Left lung (tissue), 10 donors: ENCODE data around the gene PCSK1. TPM values are rescaled to one million over a fixed set of nuclear protein-coding genes. Genes with fewer than 3 reads are reported as not detected.

Source experiments
- ATAC-seq: fragments of 200-7000 bp; cut with Tn5 transposase; one replicate; pipeline ENCODE4 v1.9.1; 2020; ENCODE audit warnings: moderate library complexity
- DNase-seq, 4 donors: peaks; one replicate each; pipeline ENCODE4 v3.0.0-alpha.2; 2013 to 2020
- H3K27ac ChIP-seq, 2 donors: fragments of 200-600 bp; sonication (generic) in 1 of 2; one replicate each; pipeline versions ENCODE4 v1.5.0 to v1.8.0; 2020 to 2021
- H3K27me3 ChIP-seq, 2 donors: fragments of 200-600 bp; sonication (generic) in 1 of 2; one replicate each; pipeline versions ENCODE4 v1.5.0 to v1.8.0; 2020 to 2021
- H3K36me3 ChIP-seq, 2 donors: fragments of 200-600 bp; sonication (generic) in 1 of 2; one replicate each; pipeline versions ENCODE4 v1.5.0 to v1.8.0; 2020 to 2021
- H3K4me1 ChIP-seq, 2 donors: fragments of 200-600 bp; one replicate each; pipeline ENCODE4 v1.8.0; 2021
- H3K4me3 ChIP-seq, 2 donors: fragments of 200-600 bp; sonication (generic) in 1 of 2; one replicate each; pipeline versions ENCODE4 v1.5.0 to v1.8.0; 2020 to 2021; ENCODE audit warnings: mild to moderate bottlenecking in 1 of 2
- H3K9me3 ChIP-seq, 2 donors: fragments of 200-600 bp; sonication (generic) in 1 of 2; one replicate each; pipeline versions ENCODE4 v1.5.0 to v1.8.0; 2020 to 2021
- intact Hi-C, 2 donors: fragments of 100-400 bp; cut with DNase I; formaldehyde crosslinking; loops; one replicate each; pipeline versions ENCODE4 v1.11.2 to v1.14.2; 2022
- polyA plus RNA-seq, 6 donors: library from polyadenylated mRNA; unstranded; fragments of 120-200 nt; gene quantifications; one replicate each; pipeline ENCODE4 v1.2.1, GENCODE V29; 2013; ENCODE audit not compliant: insufficient read length in 6 of 6
- total RNA-seq, 2 donors: library from RNA; stranded (reverse); fragmentation: NEBNext Ultra II Directional; extraction: Animal tissue kit (Norgen Biotek cat#: 25700); gene quantifications; one replicate each; pipeline ENCODE4 v1.2.1, GENCODE V29; 2021
- TF ChIP-seq, protein P1 (sequence below), 2 donors: fragments of 200-600 bp; sonication (generic) in 1 of 2; IDR thresholded peaks; one replicate each; pipeline versions ENCODE4 v1.5.0 to v1.8.0; 2021; ENCODE audit warnings: antibody characterized with exemption in 2 of 2
- donor health status: DM: no; HTN: yes; CAD: no.
- donor health status: DM: no; HTN: no; CAD: no.

The PCSK1 gene
- total and polyA plus RNA-seq, 8 donors: 0.15 to 0.93 (median 0.50) TPM

DNA sequence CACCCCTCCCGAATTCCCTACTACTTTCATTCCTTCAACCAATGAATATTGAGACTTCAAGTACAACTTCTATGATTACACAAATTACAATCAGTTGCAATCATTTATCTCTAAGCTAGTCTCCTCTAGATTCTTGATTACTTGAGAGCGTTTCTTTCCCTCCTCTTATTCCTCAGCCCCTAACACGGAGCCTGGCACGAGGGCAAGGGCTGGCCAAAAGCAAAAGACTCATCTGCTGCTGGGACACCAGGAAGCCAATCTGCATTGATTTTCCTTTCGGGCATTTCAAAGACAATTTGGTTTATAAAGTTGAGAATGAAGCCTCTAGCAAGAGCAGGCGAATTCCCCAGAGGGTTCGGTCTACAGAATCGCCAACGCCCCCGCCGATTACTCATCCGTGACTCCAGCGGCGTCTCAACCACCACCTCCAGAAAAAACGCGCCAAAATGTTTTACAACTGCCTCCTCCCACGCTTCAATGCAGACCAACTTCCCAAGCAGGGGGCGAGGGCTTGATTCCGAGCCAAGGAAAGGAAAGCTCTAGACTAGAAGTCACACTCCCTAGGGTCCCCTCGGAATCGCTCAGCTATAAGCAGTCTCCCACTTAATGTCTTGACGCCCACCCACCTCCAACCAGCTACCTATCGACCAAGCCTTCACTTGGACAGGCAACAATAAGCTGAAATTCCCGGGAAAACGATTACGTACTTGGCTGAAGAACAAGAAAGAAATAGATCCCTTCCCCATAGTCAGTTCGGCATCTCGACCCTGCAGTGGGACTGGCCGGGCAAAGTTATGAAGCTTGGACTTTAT lies 1.5 kb downstream of the PCSK1 start:
- ATAC-seq (no peak), DNase-seq (no peak)
- TF ChIP-seq, protein P1, sequence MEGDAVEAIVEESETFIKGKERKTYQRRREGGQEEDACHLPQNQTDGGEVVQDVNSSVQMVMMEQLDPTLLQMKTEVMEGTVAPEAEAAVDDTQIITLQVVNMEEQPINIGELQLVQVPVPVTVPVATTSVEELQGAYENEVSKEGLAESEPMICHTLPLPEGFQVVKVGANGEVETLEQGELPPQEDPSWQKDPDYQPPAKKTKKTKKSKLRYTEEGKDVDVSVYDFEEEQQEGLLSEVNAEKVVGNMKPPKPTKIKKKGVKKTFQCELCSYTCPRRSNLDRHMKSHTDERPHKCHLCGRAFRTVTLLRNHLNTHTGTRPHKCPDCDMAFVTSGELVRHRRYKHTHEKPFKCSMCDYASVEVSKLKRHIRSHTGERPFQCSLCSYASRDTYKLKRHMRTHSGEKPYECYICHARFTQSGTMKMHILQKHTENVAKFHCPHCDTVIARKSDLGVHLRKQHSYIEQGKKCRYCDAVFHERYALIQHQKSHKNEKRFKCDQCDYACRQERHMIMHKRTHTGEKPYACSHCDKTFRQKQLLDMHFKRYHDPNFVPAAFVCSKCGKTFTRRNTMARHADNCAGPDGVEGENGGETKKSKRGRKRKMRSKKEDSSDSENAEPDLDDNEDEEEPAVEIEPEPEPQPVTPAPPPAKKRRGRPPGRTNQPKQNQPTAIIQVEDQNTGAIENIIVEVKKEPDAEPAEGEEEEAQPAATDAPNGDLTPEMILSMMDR (IDR thresholded peaks at IDR 0.05): no peak
- Histone ChIP-seq H3K9me3 (no peaks in the 10 kb centered on the region), H3K27me3 (peaks cover 44 to 68% of the 10 kb centered on the region in 2 donors), H3K36me3 (no peaks in the 10 kb centered on the region), H3K4me1 (peaks cover 7 to 10% of the 10 kb centered on the region in 2 donors), H3K4me3 (no peak overlapping the region), H3K27ac (no peak overlapping the region)
- intact Hi-C loops: no loop called here

DNA sequence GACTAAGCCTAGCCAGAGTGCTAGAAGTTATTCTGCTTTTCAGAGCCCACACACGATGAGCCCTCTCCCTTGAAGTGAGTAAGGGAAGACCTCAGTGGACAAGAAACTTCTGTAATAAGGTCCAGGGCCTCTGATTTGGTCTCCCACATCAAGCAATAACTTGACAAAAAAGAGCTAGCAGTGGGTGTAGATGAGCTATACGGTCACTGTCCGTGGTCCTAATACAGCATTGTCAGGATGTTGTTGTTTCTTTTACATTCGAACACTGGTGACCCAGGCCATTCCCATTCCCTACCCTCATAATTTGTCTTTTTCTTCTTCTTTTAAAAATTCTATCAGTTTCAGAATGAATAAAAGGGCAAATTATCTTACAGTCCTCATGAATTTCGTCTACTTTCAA lies 5.2 kb downstream of the PCSK1 start:
- H3K4me1 ChIP-seq: peaks cover 3 to 4% of the 10 kb centered on the region in 2 donors
- no peaks in the 10 kb centered on the region for H3K36me3 ChIP-seq
- H3K27ac ChIP-seq: no peak overlapping the region
- DNase-seq (no peak), ATAC-seq (no peak)
- no peaks in the 10 kb centered on the region for H3K9me3 ChIP-seq
- no peak overlapping the region for H3K4me3 ChIP-seq
- intact Hi-C loops: no loop called here
- H3K27me3 ChIP-seq: peaks cover 15 to 36% of the 10 kb centered on the region in 2 donors
- TF ChIP-seq, protein P1 (IDR thresholded peaks at IDR 0.05): no peak

DNA sequence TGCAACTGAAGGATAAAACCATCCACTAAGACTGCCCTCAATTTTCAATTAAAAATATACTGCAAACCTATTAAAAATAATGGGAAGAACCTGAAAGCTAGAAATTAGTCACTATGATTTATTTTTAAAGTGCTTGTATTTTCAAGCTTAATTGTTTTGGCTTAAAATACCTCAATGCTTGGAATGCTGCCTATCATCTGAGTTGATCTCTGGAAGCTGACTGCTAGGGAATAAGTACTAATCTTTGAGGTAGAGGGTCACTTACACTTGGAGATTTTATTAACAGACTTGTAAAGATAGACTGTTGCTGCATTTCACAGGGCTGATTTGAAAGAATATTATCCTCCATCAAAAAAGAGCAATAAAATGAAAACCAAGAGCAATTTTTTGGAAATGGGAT lies 6.2 kb downstream of the PCSK1 start:
- DNase-seq (no peak), ATAC-seq (no peak)
- Histone ChIP-seq H3K27ac (no peak overlapping the region), H3K9me3 (no peaks in the 10 kb centered on the region), H3K4me3 (no peak overlapping the region), H3K36me3 (no peaks in the 10 kb centered on the region), H3K4me1 (peaks cover 0 to 3% of the 10 kb centered on the region in 2 donors), H3K27me3 (peaks cover 5 to 26% of the 10 kb centered on the region in 2 donors)
- intact Hi-C loops: no loop called here
- TF ChIP-seq, protein P1 (IDR thresholded peaks at IDR 0.05): no peak

DNA sequence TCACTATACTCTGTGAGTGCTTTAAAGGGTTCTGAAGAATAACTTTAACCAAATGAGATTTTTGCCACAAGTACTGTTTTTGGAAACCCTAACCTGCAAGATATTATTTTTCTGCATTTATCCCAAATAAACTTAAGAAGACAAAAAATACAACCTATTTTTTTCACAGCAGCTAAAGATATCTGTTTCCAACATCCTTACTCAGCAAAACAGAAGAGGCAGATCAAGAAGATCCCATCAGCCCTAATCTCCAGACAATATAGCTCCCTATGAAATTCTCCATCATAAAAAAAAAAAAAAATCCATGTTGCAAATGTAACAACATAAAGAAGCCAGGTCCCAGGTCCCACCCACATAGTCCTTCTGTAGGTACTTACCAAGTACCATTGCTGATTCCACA lies 7.6 kb downstream of the PCSK1 start:
- ATAC-seq: no peak
- intact Hi-C loops: no loop called here

DNA sequence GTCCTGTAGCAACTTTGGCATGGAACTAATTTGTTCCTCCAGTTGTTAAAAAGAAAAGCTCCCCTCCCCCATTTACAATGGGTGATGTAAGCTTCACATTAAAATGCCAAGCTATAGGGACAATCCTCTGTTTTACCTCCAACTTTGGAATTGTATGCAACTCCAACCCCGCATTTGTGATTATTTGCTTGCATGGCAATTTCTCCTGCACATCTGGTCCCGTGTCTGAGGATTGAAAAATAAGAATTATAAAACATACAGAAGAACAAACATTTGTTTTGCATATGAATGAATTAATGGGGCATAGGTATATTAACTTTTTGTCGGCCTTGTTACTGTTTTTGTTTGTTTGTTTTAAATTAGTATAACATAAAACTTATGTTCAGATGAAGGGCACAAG lies 17.2 kb downstream of the PCSK1 start:
- DNase-seq (no peak), ATAC-seq (no peak)
- TF ChIP-seq, protein P1 (IDR thresholded peaks at IDR 0.05): no peak
- intact Hi-C loops: no loop called here
- Histone ChIP-seq H3K27me3 (no peaks in the 10 kb centered on the region), H3K9me3 (no peaks in the 10 kb centered on the region), H3K4me1 (no peaks in the 10 kb centered on the region), H3K4me3 (no peak overlapping the region), H3K27ac (no peak overlapping the region), H3K36me3 (no peaks in the 10 kb centered on the region)

More for the DNA sequence above, 7.6 kb downstream of the PCSK1 start:
- H3K36me3 ChIP-seq: no peaks in the 10 kb centered on the region
- H3K9me3 ChIP-seq: no peaks in the 10 kb centered on the region
- no peaks in the 10 kb centered on the region for H3K4me1 ChIP-seq
- no peak overlapping the region for H3K27ac ChIP-seq
- peaks cover 0 to 12% of the 10 kb centered on the region in 2 donors for H3K27me3 ChIP-seq
- DNase-seq: no peak
- H3K4me3 ChIP-seq: no peak overlapping the region
- TF ChIP-seq, protein P1 (IDR thresholded peaks at IDR 0.05): no peak
